Dendritic cell treated with granulocyte-macrophage colony-stimulating factor and Interleukin-4, amounts not matched to agents 40 ng/mL and 50 ng/mL, for 4 days (primary cell): Measurements from ENCODE around the gene GPR152.
A peak's percentile ranks its signal among the peaks of the same experiment; 100 is the strongest.
"Not testable (repeated sequence)": the region's sequence is repeated elsewhere in the genome, so short reads cannot be mapped to it uniquely, and the experiment has no call there.

Experiments used
- H3K27ac Mint-ChIP-seq: one replicate; pipeline ENCODE4 v1.8.0; 2022; ENCODE audit warnings: mild to moderate bottlenecking, mixed read lengths
- H3K27me3 Mint-ChIP-seq: one replicate; pipeline ENCODE4 v1.8.0; 2022; ENCODE audit warnings: mild to moderate bottlenecking, mixed read lengths
- H3K36me3 Mint-ChIP-seq: one replicate; pipeline ENCODE4 v1.8.0; 2022; ENCODE audit warnings: low read depth, mixed read lengths
- H3K4me1 Mint-ChIP-seq: one replicate; pipeline ENCODE4 v1.8.0; 2022; ENCODE audit warnings: low read depth, mixed read lengths
- H3K4me3 Mint-ChIP-seq: one replicate; pipeline ENCODE4 v1.8.0; 2022; ENCODE audit warnings: mild to moderate bottlenecking, moderate library complexity, mixed read lengths
- H3K9me3 Mint-ChIP-seq: one replicate; pipeline ENCODE4 v1.8.0; 2022; ENCODE audit warnings: mixed read lengths
- intact Hi-C: fragments of 100-400 bp; cut with micrococcal nuclease; formaldehyde crosslinking; loops from one replicate; pipeline ENCODE4 v1.15.0; 2022

The GPR152 gene

GRCh38 chr11:67405196-67405567, 47.3 kb downstream of the GPR152 start:
- no peak overlapping the region for H3K4me3 Mint-ChIP-seq
- peaks cover 83% of the 10 kb centered on the region for H3K4me1 Mint-ChIP-seq
- H3K9me3 Mint-ChIP-seq: no peaks in the 10 kb centered on the region
- H3K36me3 Mint-ChIP-seq: peaks cover 7% of the 10 kb centered on the region
- no peaks in the 10 kb centered on the region for H3K27me3 Mint-ChIP-seq
- intact Hi-C loops: no loop called here
- H3K27ac Mint-ChIP-seq: peak overlapping the region; percentile 82

GRCh38 chr11:67404515-67405195, 47.9 kb downstream of the GPR152 start:
- Mint-ChIP-seq H3K27ac (peak overlapping the region; percentile 82), H3K4me1 (peaks cover 84% of the 10 kb centered on the region), H3K27me3 (no peaks in the 10 kb centered on the region), H3K36me3 (peaks cover 12% of the 10 kb centered on the region), H3K9me3 (no peaks in the 10 kb centered on the region), H3K4me3 (peak overlapping the region; percentile 72)
- intact Hi-C loops: no loop called here

GRCh38 chr11:67403085-67403484, 49.4 kb downstream of the GPR152 start:
- Mint-ChIP-seq H3K36me3 (peaks cover 28% of the 10 kb centered on the region), H3K4me1 (peaks cover 87% of the 10 kb centered on the region)

GRCh38 chr11:67402192-67402839, 50.2 kb downstream of the GPR152 start:
- H3K9me3 Mint-ChIP-seq, H3K27me3 Mint-ChIP-seq: not testable (repeated sequence)
- Mint-ChIP-seq H3K4me1 (peaks cover 87% of the 10 kb centered on the region), H3K36me3 (peaks cover 35% of the 10 kb centered on the region), H3K27ac (peak overlapping the region; percentile 82), H3K4me3 (peak overlapping the region; percentile 50)
- intact Hi-C loops: loop anchor here (2.0 kb wide), 1 partner anchor 18 kb away; no protein-coding TSS in a partner anchor

More at GRCh38 chr11:67403085-67403484, 49.4 kb downstream of the GPR152 start:
- intact Hi-C loops: loop anchor here (2.0 kb wide), 1 partner anchor 18 kb away; no protein-coding TSS in a partner anchor
- peak overlapping the region; percentile 72 for H3K4me3 Mint-ChIP-seq
- not testable (repeated sequence) for H3K9me3 Mint-ChIP-seq, H3K27me3 Mint-ChIP-seq
- H3K27ac Mint-ChIP-seq: peak overlapping the region; percentile 82

GRCh38 chr11:67401495-67402191, 50.9 kb downstream of the GPR152 start, which contains the start of gene PPP1CA:
PPP1CA (minus strand) TSS chr11:67401858; CDS start chr11:67401782, 76 bp downstream.
- Mint-ChIP-seq H3K36me3 (peaks cover 42% of the 10 kb centered on the region), H3K27me3 (no peaks in the 10 kb centered on the region), H3K27ac (peak within 1 kb of the TSS; percentile 82), H3K4me3 (peak within 1 kb of the TSS; percentile 80), H3K4me1 (peaks cover 87% of the 10 kb centered on the region), H3K9me3 (no peaks in the 10 kb centered on the region)
- intact Hi-C loops: loop anchor here (1.0 to 2.0 kb wide), 3 partner anchors 19 to 107 kb away; partner anchors contain the start of genes CDK2AP2 and TMEM134
